GM11168 (cell line): ENCODE measurements around the gene RSAD1.

Experiments
- in situ Hi-C: fragments of 300-500 bp; cut with MboI; formaldehyde crosslinking; loops from one replicate; pipeline ENCODE4 v1.12.0; 2022; ENCODE audit warnings: low sequenced_read_pairs; ENCODE audit not compliant: unreplicated experiment

The RSAD1 gene

GRCh38 chr17:50488880-50489279 lies 10.2 kb downstream of the RSAD1 start:
- in situ Hi-C loops, result no loop called here

GRCh38 chr17:50491505-50491904 lies 12.8 kb downstream of the RSAD1 start:
- in situ Hi-C loops, result no loop called here

DNA sequence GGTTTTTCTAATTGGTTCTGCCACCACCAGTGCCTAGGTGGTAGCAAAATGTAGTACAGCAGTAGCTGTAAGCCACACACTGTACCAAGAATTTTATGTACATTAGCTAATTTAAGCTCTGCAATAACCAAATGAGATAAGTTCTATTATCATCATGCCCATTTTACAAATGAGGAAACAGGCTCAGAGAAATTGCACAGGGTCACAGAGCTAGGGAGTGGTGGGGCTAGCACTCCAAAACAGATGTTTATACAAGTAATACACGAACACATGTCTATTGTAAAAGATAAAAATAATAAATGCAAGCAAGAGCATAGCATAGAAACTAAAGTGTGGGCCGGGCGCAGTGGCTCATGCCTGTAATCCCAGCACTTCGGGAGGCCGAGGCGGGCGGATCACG lies 13.6 kb downstream of the RSAD1 start:
- in situ Hi-C loops, result no loop called here

DNA sequence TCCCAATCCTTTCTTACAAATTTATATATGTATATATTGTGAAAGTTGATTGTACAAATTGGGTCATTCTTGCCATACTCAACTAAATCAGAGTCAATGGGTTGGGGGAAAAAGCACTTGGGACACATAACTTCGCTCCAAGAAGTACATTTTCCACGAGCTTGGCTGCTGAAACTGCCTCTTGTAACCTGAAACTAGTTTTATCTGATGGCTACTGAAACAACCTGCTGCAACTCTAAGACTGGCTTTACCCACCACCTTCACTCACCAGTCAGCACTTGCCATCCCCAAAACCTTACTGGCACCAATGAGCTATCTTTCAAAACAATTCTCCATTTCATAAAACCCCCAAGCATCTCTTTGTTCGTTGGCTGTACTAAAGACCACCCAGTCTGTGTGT lies 15.1 kb downstream of the RSAD1 start:
- in situ Hi-C loops, result no loop called here

GRCh38 chr17:50495217-50495823 lies 16.7 kb downstream of the RSAD1 start:
- in situ Hi-C loops, result loop anchor here (5.0 kb wide), 1 partner anchor 132 kb away; no protein-coding TSS in a partner anchor

GRCh38 chr17:50495918-50496317 lies 17.3 kb downstream of the RSAD1 start:
- in situ Hi-C loops, result loop anchor here (5.0 kb wide), 1 partner anchor 131 kb away; no protein-coding TSS in a partner anchor

DNA sequence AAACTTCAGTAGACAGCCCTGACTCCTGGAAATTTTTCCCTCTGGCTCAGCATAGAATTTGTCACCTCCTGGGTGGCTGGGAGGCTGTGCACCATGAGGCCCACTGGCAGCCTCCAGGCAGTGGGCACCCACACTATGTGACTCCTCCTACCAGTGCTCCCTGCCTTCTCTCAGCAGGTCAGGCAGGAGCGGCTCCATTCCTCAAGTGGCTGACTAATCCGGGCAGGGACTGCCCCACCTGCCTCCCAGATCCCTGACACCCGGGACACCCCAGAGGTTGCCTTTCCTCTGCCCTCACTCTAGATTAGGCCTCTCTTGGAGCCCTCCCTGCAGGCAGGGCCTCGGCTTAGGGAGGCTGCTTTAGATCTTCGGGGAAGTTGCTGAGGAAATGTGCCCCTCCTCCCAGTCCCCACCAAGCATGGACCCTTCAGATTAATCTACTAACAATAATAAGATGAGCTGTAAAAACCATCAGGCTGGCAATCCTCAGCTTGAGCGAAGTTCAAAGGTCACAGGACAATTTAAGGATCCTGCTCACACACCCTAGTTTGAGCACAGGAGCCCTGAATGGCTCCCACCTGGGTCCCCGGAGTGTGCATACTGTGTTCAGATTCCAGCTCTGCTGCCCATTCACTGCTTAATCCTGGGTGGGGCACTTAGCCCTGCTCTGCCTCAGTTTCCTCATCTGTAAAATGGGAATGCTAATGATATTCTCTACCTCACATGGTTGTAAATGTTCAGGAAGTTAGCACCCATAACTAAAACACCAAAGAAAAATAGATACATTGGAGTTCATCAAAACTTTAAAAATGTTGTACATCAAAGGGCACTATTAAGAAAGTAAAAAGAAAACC lies 19.6 kb downstream of the RSAD1 start:
- in situ Hi-C loops, result loop anchor here (5.0 kb wide), 1 partner anchor 129 kb away; no protein-coding TSS in a partner anchor

DNA sequence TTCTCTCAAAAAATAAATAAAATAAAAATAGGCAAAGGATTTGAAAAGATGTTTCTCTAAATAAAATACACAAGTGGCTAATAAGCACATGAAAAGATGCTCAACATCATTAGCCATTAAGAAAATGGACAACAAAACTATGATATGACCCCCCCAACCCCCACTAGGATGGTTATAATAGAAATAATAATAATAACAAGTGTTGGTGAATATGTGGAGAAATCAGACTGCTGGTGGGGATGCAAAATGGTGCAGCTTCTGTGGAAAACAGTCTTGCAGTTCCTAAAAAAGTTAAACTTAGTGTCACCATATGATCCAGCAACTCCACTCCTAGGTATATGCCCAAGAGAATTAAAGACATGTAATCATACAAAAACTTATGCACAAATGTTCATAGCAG lies 20.6 kb downstream of the RSAD1 start:
- in situ Hi-C loops, result loop anchor here (5.0 kb wide), 1 partner anchor 128 kb away; no protein-coding TSS in a partner anchor

- in situ Hi-C loops, result loop anchor here (5.0 kb wide), 1 partner anchor 128 kb away; no protein-coding TSS in a partner anchor
Measured at GRCh38 chr17:50499721-50500120, 21.1 kb downstream of the RSAD1 start.

- in situ Hi-C loops, result no loop called here
Measured at GRCh38 chr17:50501054-50501453, 22.4 kb downstream of the RSAD1 start.

DNA sequence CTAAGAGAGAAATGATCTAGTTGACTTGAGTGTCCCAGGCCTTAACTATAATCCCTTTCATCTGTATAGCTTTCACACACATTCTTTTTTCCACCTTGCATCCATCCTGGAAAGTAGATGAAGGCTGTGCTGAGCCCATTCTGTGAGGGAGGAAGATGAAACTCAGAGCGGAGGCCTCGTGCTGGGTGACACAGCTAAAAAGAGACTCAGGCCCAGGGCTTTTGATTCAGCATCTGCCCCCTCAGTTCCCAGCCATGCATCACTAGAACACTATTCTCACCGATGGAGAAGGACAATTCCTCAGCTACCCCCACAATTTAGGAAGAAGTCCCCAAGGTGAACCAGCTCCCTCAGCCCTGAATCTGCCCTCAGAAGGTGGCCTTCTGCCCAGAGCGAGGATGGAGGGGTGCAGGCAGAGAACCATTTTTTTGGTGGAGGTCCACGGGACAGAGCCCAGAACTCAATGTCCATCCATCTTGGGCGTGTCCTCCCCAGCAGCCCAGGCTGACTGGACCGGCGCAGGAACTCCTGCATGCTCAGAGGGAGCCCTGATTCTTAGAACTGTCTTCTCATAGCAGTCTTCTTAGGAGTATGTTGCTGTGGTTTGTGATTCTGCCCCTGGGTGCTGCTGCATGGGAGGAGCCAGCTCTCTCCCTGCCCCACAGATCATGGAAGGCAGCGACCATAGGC lies 23.8 kb downstream of the RSAD1 start:
- in situ Hi-C loops, result no loop called here

DNA sequence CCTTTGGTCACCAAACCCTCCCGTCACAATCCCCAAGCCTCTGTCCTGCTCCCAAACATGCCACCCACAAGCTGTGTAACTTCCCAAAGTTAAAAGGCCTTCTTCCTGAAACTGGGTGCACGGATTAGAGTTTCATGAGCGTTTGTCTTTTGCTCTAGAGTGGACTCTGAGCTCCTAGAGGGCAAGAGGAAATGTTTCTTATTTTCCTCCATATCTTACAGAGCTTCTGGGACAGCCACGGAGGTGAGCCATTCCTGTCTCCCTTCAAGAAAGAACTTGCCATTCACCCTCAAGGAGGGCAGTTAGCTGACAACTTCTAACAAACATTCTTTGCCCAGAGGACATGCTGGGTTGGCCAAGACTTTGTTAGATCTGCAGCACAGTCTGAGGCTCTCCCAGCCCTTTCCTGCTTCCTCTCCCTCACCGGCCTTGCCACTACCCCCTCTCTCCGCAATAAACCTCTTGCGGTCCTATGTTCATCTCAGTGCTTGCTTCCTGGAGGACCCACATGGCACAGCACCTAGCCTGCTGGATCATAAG lies 27.0 kb downstream of the RSAD1 start:
- in situ Hi-C loops, result no loop called here

DNA sequence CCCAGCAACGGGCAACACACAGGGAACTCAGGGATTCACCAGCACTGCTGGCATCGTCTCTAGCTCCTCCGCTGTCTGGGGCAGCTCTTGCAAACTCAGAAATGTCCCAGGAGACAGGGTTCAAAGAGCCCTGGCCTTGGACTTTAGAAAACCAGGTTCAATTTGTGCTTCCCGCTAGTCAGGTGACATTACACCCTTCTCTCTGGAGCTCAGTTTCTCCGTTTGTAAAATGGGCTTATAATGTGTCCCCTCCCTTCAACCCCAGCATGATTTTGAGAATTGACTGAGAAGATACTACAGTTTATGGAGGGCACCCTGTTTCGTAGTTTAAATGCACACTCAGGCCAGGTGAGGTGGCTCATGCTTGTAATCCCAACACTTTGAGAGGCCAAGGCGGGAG lies 27.6 kb downstream of the RSAD1 start:
- in situ Hi-C loops, result no loop called here

- in situ Hi-C loops, result no loop called here
Measured at GRCh38 chr17:50507871-50508572, 29.4 kb downstream of the RSAD1 start, which contains the start of gene MYCBPAP. Gene MYCBPAP (plus strand): TSS chr17:50508439. CDS start chr17:50508675, 236 bp downstream.

GRCh38 chr17:50508573-50509460 lies 30.2 kb downstream of the RSAD1 start:
- in situ Hi-C loops, result no loop called here

GRCh38 chr17:50511058-50511457 lies 32.4 kb downstream of the RSAD1 start:
- in situ Hi-C loops, result no loop called here

- in situ Hi-C loops, result no loop called here
Measured at GRCh38 chr17:50513495-50513894, 34.8 kb downstream of the RSAD1 start.

- in situ Hi-C loops, result no loop called here
Measured at GRCh38 chr17:50514388-50514787, 35.7 kb downstream of the RSAD1 start.
